Lower leg skin (tissue), 3 donors: ENCODE results near the gene MANF.
"Not testable (repeated sequence)": the region's sequence is repeated elsewhere in the genome, so short reads cannot be mapped to it uniquely, and the experiment has no call there.

Source experiments
- POLR2A ChIP-seq, 2 donors: fragments of 450-650 bp; IDR thresholded peaks; one replicate each; pipeline ENCODE4 v1.6.1; 2016 to 2017; ENCODE audit warnings: antibody characterized with exemption in 2 of 2, mild to moderate bottlenecking in 1 of 2, moderate library complexity in 1 of 2
- TF ChIP-seq, protein P1 (sequence below), 3 donors: fragments of 450-650 bp; IDR thresholded peaks; one replicate each; pipeline ENCODE4 v1.5.1; 2016; ENCODE audit warnings: antibody characterized with exemption in 3 of 3, mild to moderate bottlenecking in 3 of 3, moderate library complexity in 2 of 3

GRCh38 chr3:51387281-51387680 is 2.2 kb downstream of the MANF start:
- TF ChIP-seq, protein P1, sequence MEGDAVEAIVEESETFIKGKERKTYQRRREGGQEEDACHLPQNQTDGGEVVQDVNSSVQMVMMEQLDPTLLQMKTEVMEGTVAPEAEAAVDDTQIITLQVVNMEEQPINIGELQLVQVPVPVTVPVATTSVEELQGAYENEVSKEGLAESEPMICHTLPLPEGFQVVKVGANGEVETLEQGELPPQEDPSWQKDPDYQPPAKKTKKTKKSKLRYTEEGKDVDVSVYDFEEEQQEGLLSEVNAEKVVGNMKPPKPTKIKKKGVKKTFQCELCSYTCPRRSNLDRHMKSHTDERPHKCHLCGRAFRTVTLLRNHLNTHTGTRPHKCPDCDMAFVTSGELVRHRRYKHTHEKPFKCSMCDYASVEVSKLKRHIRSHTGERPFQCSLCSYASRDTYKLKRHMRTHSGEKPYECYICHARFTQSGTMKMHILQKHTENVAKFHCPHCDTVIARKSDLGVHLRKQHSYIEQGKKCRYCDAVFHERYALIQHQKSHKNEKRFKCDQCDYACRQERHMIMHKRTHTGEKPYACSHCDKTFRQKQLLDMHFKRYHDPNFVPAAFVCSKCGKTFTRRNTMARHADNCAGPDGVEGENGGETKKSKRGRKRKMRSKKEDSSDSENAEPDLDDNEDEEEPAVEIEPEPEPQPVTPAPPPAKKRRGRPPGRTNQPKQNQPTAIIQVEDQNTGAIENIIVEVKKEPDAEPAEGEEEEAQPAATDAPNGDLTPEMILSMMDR (IDR thresholded peaks at IDR 0.05): not testable (repeated sequence)
- TF ChIP-seq POLR2A (IDR thresholded peaks at IDR 0.05): not testable (repeated sequence)
